Limb (tissue), 2 donors: Measurements from ENCODE around the gene PMEL.
A peak's percentile ranks its signal among the peaks of the same experiment; 100 is the strongest.
"Not testable (repeated sequence)": the region's sequence is repeated elsewhere in the genome, so short reads cannot be mapped to it uniquely, and the experiment has no call there.

Source experiments
- DNase-seq, 2 donors: peaks; one replicate each; pipeline ENCODE4 v3.0.0-alpha.2; 2016; ENCODE audit errors: extremely low spot score in 2 of 2

Gene PMEL

GRCh38 chr12:55983232-55983842, 17.5 kb upstream of the PMEL start:
- no peak for DNase-seq

GRCh38 chr12:55982319-55982936, 16.6 kb upstream of the PMEL start:
- no peak for DNase-seq

DNA sequence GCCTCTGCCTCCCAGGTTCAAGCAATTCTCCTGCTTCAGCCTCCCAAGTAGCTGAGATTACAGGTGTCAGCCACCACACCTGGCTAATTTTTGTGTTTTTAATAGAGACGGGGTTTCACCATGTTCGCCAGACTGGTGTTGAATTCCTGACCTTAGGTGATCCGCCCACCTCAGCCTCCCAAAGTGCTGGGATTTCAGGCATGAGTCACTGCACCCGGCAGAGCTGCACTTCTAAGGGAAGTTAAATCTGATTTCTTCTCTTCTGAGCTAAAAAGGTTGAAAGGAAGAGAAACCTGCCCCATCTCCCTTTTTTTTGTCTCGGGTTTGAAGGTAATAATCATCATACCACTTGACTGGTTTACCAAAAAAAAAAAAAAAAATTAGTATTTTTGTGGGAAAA, 16.0 kb upstream of the PMEL start:
- DNase-seq: not testable (repeated sequence)

GRCh38 chr12:55979069-55979468, 13.2 kb upstream of the PMEL start:
- DNase-seq: no peak

GRCh38 chr12:55978393-55978792, 12.6 kb upstream of the PMEL start:
- DNase-seq: no peak

DNA sequence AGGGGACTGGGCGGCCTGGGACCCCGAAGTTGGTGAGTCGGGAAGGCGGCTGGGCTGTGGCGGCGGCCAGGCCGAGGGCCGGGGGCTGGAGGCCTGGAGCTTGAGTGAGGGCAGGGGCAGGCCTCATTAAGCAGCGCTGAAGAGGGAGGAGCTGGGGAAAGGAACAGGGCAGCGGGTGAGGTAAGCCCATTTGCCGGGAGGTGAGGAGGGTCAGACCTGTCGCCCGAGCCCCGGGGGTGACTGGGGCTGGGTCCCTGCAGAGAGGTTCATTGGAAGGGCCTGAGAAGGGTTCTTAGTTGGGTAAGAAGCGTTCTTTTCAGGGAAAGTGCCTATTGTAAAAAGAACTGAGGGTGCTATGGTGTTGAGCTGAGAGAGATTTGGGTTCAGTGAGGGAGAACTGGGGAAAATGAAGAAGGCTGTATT, 8.5 kb upstream of the PMEL start:
- peak in 1 of 2 donors; percentile 23 for DNase-seq

- peak; percentile 98 to 100 for DNase-seq
Observed at GRCh38 chr12:55973599-55974307, 7.9 kb upstream of the PMEL start, which contains the start of gene RAB5B. Gene RAB5B (plus strand): TSS chr12:55974078. CDS start chr12:55986961, 12,883 bp downstream.

DNA sequence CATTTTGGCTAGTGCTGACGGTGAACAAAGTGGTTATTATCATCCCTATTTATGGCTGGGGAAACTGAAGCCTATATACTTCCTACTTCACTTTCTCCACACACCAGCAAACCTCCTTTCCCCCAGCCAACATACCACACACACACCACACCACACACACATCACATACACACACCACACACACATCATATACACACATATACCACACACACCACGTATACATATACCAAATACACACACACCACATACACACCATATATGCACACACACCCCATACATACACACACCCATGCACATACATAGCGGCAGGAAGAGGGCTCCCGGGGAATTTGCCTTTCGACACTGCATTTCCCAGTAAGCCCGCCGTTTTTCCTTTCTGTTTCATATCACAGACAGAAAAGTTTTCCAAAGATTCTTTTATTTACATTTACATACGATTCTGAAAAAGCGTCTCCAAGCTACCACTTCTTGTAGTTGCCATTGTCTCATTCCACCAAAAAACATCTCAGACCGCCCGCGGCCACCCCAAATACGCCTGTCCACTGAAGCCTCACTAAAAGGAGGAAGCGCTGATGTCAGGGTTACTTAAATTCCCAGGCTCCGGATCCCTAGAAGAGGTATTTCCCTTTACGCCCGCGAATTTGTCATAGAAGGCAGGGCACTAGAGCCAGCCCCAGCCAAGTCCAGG, 7.2 kb upstream of the PMEL start:
- peak; percentile 51 to 54 for DNase-seq

GRCh38 chr12:55972456-55972855, 6.6 kb upstream of the PMEL start:
- no peak for DNase-seq

DNA sequence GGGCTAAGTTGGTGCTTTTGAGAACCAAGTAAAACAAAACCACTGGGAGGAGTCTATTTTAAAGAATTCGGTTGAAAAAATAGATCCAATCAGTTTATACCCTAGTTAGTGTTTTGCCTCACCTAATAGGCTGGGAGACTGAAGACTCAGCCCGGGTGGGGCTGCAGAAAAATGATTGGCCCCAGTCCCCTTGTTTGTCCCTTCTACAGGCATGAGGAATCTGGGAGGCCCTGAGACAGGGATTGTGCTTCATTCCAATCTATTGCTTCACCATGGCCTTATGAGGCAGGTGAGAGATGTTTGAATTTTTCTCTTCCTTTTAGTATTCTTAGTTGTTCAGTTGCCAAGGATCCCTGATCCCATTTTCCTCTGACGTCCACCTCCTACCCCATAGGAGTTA, 6.2 kb upstream of the PMEL start:
- no peak for DNase-seq

DNA sequence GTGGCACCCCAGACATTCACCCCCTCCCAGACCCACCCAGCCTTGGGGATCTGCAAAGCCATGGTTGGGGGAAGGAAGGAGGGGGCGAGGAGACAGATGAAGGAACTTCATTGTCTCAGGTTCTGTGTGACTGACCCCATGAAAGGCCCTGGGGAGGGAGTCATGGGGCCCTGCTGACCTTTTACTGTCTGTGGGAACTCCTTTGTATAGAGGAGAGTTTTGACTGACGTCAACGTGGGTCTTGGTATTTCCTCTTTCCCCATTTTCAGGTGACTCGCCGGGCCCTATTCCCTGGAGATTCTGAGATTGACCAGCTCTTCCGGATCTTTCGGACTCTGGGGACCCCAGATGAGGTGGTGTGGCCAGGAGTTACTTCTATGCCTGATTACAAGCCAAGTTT, 4.9 kb upstream of the PMEL start:
- no peak for DNase-seq

GRCh38 chr12:55969356-55969755, 3.5 kb upstream of the PMEL start:
- DNase-seq: no peak

GRCh38 chr12:55966408-55967281, 803 bp upstream of the PMEL start, which contains the start of gene CDK2:
Gene CDK2 (plus strand): TSS chr12:55966830. CDS start chr12:55967009, 179 bp downstream.
- DNase-seq: peak; percentile 94

DNA sequence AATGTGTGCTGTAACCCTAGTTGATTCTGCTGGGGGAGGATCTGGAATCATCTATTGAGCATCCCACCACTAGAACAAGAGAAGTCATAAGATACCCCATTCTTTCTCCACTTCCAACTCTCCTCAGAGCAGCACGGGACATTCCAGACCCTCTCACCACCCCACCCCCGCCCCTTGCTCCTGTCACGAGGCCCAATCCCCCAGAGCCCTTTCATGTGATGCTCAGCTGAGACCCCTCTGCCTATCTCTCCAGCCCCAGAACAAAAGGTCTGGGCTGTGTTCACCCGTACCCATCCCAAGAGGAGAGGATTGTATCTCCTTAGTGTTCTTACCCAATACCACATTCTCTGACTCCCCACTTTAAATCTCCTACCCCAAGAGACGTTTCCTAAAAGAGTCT, 602 bp downstream of the PMEL start:
- DNase-seq: no peak

DNA sequence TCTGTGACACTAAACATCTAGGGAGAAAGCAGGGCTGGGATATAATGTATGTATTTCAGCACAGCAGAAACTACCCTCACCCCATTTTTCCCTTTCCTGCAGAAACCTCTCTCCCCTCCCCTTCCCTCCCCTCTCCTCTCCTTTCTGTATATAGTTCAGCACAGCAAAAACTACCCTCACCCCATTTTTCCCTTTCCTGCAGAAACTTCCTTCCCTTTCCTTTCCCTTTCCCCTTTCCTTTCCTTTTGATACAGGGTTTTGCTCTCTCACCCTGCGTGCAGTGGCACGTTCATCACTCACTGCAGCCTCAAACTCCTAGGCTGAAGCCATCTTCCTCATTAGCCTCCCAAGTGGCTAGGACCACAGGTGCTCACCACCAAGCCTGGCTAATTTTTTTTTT, 2.1 kb downstream of the PMEL start:
- DNase-seq: no peak

GRCh38 chr12:55957106-55957859, 8.6 kb downstream of the PMEL start:
- no peak for DNase-seq

DNA sequence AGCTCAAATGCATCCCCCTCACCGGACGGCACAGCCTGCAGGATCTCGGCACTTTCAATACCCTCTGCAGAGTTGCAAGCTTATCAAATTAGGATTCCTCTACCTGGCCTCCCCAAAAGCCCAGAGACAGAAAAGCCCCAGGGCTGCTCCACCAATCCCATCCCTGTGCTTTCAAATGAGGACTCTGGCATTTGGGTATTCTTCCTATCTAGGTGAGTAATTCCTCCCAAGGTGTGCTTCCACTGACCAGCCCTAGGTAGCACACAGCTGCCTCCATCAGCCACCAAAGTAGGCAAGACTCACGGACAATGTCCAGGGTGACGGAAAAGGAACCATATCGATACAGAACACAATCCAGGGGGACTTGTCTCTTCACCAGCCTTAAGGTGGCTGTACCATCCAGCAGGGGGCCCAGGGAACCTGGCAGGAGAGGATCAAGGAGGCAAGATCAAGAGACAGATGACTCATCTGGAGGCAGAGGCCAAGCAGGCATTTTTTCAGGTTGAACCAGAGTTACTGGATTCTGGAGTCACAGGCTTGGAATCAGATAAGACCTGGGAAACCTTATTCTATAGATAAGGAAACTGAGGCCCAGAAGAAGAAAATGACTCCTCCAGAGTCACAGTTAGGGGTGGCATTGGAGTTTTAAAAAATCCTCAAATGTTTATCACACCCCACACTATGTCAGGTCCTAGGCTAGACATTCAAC, 9.9 kb downstream of the PMEL start:
- no peak for DNase-seq

- DNase-seq: no peak
Observed at GRCh38 chr12:55955344-55955743, 10.5 kb downstream of the PMEL start.

- DNase-seq: no peak
Observed at GRCh38 chr12:55946553-55946952, 19.3 kb downstream of the PMEL start.
